Left ventricle myocardium superior (tissue), 1 donor: Measurements from ENCODE around the gene ANKRD13B. TPM values are rescaled to one million over a fixed set of nuclear protein-coding genes. Genes with fewer than 3 reads are reported as not detected.
A peak's percentile ranks its signal among the peaks of the same experiment; 100 is the strongest.

Experiments used
- ATAC-seq: fragments of 200-7000 bp; cut with Tn5 transposase; one replicate; pipeline ENCODE4 v1.9.1; 2020; ENCODE audit warnings: mild to moderate bottlenecking, moderate library complexity
- DNase-seq: peaks from one replicate; pipeline ENCODE4 v3.0.0-alpha.2; 2020
- intact Hi-C: fragments of 100-400 bp; cut with micrococcal nuclease; formaldehyde crosslinking; loops from one replicate; pipeline ENCODE4 v1.11.0; 2022
- total RNA-seq: library from RNA; stranded (reverse); fragmentation: NEBNext Ultra II Directional; extraction: Animal tissue kit (Norgen Biotek cat#: 25700); gene quantifications from one replicate; pipeline ENCODE4 v1.2.1, GENCODE V29; 2021
- donor health status: DM: no; HTN: yes; CAD: no; lungs with severe emphysema.

ANKRD13B gene
- total RNA-seq, 1 donor from 2014 or later, result 8.3 TPM

DNA sequence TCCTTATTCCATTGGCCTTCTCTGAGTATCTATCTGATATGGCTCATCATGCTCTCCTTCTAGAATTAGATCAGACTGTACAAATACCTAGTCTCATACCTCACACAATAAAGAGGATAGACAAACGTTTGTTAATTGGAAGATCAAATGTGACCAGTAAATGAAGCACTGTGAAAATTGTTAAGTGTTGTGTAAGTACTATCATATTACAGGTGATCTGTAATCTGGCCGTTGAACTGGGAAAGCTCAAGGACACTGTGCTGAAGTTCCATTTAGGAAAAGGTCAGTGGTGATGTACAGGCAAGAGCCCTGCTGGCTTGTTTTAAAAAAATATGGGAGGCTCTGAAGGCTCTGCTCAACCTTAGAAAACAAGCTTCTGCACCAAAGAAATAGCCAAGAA lies 68.3 kb downstream of the ANKRD13B start:
- peak; percentile 18 for ATAC-seq
- DNase-seq, result no peak
- intact Hi-C loops, result no loop called here

GRCh38 chr17:29663155-29663554 lies 70.2 kb downstream of the ANKRD13B start:
- no peak for DNase-seq
- intact Hi-C loops, result no loop called here
- peak; percentile 42 for ATAC-seq

Other genes starting within 250 kb of the ANKRD13B start
- 43.0 TPM for gene TAOK1, start 202.8 kb upstream of the ANKRD13B start, total RNA-seq
- 6.4 TPM for gene ABHD15, start 26.1 kb upstream of the ANKRD13B start, total RNA-seq
- gene TP53I13, start 24.4 kb upstream of the ANKRD13B start, total RNA-seq, result 40.1 TPM
- gene GIT1, start 3.5 kb upstream of the ANKRD13B start, total RNA-seq, result 31.5 TPM
- 104 TPM for gene CORO6, start 29.8 kb downstream of the ANKRD13B start, total RNA-seq